Measurements from ENCODE around the gene ZNF324. TPM values are rescaled to one million over a fixed set of nuclear protein-coding genes. Genes with fewer than 3 reads are reported as not detected.

The ZNF324 gene
- total and polyA plus RNA-seq, 2 of the 8 experiments (the other 6 are each of a cell fraction or from before 2014, with no cell fraction given), result 5.1 to 5.8 TPM

DNA sequence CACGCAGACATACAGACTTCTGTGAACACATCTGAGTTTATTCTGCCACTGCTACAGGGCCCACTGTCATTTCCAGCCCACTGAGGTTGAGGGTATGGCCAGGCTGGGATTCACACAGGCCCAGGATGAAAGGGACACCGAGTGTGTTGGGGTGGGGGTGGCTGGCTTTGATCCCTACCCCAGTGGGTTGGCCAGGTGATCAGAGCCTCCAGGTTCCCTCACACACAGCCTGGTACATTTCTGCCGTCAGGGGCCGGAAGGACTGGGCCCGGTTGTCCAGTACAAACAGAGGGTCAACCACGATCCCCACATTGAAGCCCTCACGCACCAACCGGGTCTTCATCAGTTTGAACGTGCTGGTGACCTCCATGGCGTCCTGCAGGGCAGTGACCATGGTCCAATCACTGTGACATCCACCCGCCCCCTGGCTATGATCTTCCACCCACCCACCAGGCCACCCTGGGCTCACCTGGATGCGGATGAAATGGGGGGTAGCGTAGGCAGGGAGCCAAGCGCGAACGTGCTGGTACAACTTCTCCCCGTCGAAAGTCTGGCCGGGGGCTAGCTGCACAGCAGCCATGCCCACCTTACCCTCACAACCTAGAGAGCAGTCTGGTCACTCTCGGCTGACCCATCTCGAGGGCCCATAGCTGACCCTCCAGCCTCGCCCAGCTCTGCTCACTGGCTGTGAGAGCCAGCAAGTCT lies 31.6 kb downstream of the ZNF324 start:
- peak overlapping the region; percentile 84 for H2BK5ac ChIP-seq (ENCODE audit: low read depth, low read length)
- H2BK12ac ChIP-seq (ENCODE audit: low read depth, low read length), result no peak overlapping the region
- H3K4ac ChIP-seq (replicated peaks; ENCODE audit: insufficient read length, low read depth, low read length), result peak overlapping the region; percentile 27
- CTCF ChIA-PET (ENCODE audit: partially characterized antibody), result interaction anchor here (4.9 kb wide), 1 partner anchor 20 kb away, joined by 27 read pairs; the partner anchor contains the start of gene ZBTB45
- H4K91ac ChIP-seq (replicated peaks; ENCODE audit: insufficient read length, low read length), result peak overlapping the region; percentile 45
- peak overlapping the region; percentile 5 for H3K56ac ChIP-seq (replicated peaks; ENCODE audit: insufficient read length, low read depth, low read length)
- H3K36me3 ChIP-seq (ENCODE audit: control insufficient read depth in 2 of 4, insufficient read depth in 4 of 4, low read length in 3 of 4), result no peaks in the 10 kb centered on the region
- H3K27me3 ChIP-seq (replicated peaks in 1 of 4; ENCODE audit: control insufficient read depth in 3 of 4, extremely low read depth in 1 of 4, insufficient read depth in 3 of 4, low read length in 3 of 4), result no peaks in the 10 kb centered on the region
- H2AK5ac ChIP-seq (ENCODE audit: low read depth, low read length), result peak overlapping the region; percentile 45; the same call in 1 of the 2 replicates
- DNase-seq (ENCODE audit: low read depth in 1 of 2, low spot score in 2 of 2) (no peak), FAIRE-seq (no peak)
- H3K9ac ChIP-seq (replicated peaks in 1 of 4; ENCODE audit: extremely low read depth in 1 of 4, low read depth in 3 of 4, low read length in 3 of 4), result peak overlapping the region in 1 of 4 experiments; percentile 61; a peak in 5 of 7 replicates
- peaks cover 0 to 2% of the 10 kb centered on the region in 2 experiments for H4K20me1 ChIP-seq (replicated peaks in 1 of 2; ENCODE audit: control insufficient read depth in 1 of 2, insufficient read depth in 2 of 2, low read length in 2 of 2)
- peak overlapping the region; percentile 72 to 83 (median 76) for H3K4me3 ChIP-seq (ENCODE audit: extremely low read depth in 1 of 4, insufficient read depth in 2 of 4, low read depth in 3 of 4, low read length in 4 of 4)
- no peak overlapping the region for H3K27ac ChIP-seq (ENCODE audit: low read depth, low read length)
- no peak overlapping the region for H2BK120ac ChIP-seq (replicated peaks; ENCODE audit: low read depth, low read length)
- no peaks in the 10 kb centered on the region for H3K79me2 ChIP-seq (ENCODE audit: control insufficient read depth in 1 of 2, insufficient read depth in 2 of 2, low read length in 2 of 2)
- H2BK20ac ChIP-seq (ENCODE audit: low read length), result no peak overlapping the region
- H3K23me2 ChIP-seq (ENCODE audit: low read depth, low read length), result peaks cover 22% of the 10 kb centered on the region
- peaks cover 8% of the 10 kb centered on the region for H3K79me1 ChIP-seq (ENCODE audit: low read depth, low read length)
- no peak overlapping the region for H4K8ac ChIP-seq (ENCODE audit: extremely low read depth, insufficient read depth, low read length)
- POLR2A ChIA-PET (ENCODE audit: partially characterized antibody), result interaction anchor here (1.1 to 3.6 kb wide), 10 partner anchors 10 to 90 kb away, joined by 3 to 14 read pairs (median 4); partner anchors contain the start of genes CHMP2A, SLC27A5, TRIM28 and ZNF584
- H3K9me3 ChIP-seq (ENCODE audit: insufficient read depth in 2 of 2, low read depth in 1 of 2, low read length in 1 of 2), result no peaks in the 10 kb centered on the region
- H2BK15ac ChIP-seq (ENCODE audit: low read length), result 0 out of 2 replicates have a peak overlapping the region, but pooled peaks have one; percentile 92
- no peak overlapping the region for H4K5ac ChIP-seq (ENCODE audit: insufficient read length, low read depth, low read length)
- 49% methylated on average over 18 of the region's 22 CpGs; no CpG with 5 or more reads in 1 of the 2 experiments for WGBS, 2 experiments (ENCODE audit: extremely low coverage in 1 of 2, insufficient coverage in 1 of 2, insufficient read length in 1 of 2, insufficient replicate concordance in 2 of 2, low coverage in 1 of 2, low lambda C conversion rate in 2 of 2, missing lambda C conversion rate in 1 of 2)
- no peak overlapping the region for H3K14ac ChIP-seq (ENCODE audit: insufficient read length)
- peak overlapping the region; percentile 81 for H2AFZ ChIP-seq (ENCODE audit: low read length)
- H3K23ac ChIP-seq (ENCODE audit: insufficient read length), result no peak overlapping the region
- H3K4me2 ChIP-seq (ENCODE audit: insufficient read depth in 1 of 2, low read depth in 2 of 2, low read length in 2 of 2), result peak overlapping the region; percentile 93 to 96
- H3K4me1 ChIP-seq (replicated peaks in 1 of 4; ENCODE audit: control insufficient read depth in 3 of 4, insufficient read depth in 4 of 4, low read length in 3 of 4), result peaks cover 0 to 14% (median 7%) of the 10 kb centered on the region in 4 experiments; a peak in 4 of 7 replicates
- peak overlapping the region; percentile 51; the same call in 1 of the 2 replicates for H3K18ac ChIP-seq (ENCODE audit: extremely low read depth, low read length)
- TF ChIP-seq BACH1 (IDR thresholded peaks at IDR 0.05; ENCODE audit: low read length) (no peak), POLR2A (IDR thresholded peaks at IDR 0.05; ENCODE audit: control extremely low read depth in 1 of 2, low read depth in 2 of 2, low read length in 2 of 2) (no peak), YY1 (IDR thresholded peaks at IDR 0.05; ENCODE audit: low read depth, low read length) (no peak), SUZ12 (IDR thresholded peaks at IDR 0.05; ENCODE audit: low read length) (no peak), TEAD4 (IDR thresholded peaks at IDR 0.05; ENCODE audit: low read depth, low read length) (no peak), RNF2 (IDR thresholded peaks at IDR 0.05; ENCODE audit: borderline replicate concordance, low read depth, low read length, missing control alignments, poor library complexity, severe bottlenecking) (no peak), RBBP5 (IDR thresholded peaks at IDR 0.05; ENCODE audit: borderline replicate concordance, low read depth, low read length) (no peak), KDM5A (IDR thresholded peaks at IDR 0.05; ENCODE audit: low read length) (no peak), NRF1 (IDR thresholded peaks at IDR 0.05; ENCODE audit: low read depth, low read length) (no peak), CBX5 (IDR thresholded peaks at IDR 0.05; ENCODE audit: low read depth, low read length) (no peak), FOSL1 (IDR thresholded peaks at IDR 0.05; ENCODE audit: insufficient read depth, low read depth, low read length) (no peak), GTF2F1 (IDR thresholded peaks at IDR 0.05; ENCODE audit: borderline replicate concordance, low read depth, low read length) (no peak)
